SK-MEL-5 (cell line): ENCODE data around the gene TMEM132D. TPM values are rescaled to one million over a fixed set of nuclear protein-coding genes. Genes with fewer than 3 reads are reported as not detected.

Experiments
- DNase-seq: peaks from one replicate; pipeline ENCODE4 v3.0.0-alpha.2; 2016; ENCODE audit warnings: low read depth, low spot score
- in situ Hi-C: cut with HindIII; loops from 2 replicates; pipeline ENCODE4 v1.10.0; 2016; ENCODE audit warnings: low sequenced_read_pairs, high pct_unique_total_duplicates, low pct_unique_long_range_greater_than_20kb
- small RNA-seq, 2 experiments: library from RNA; depleted of rRNA; stranded (forward); fragments of <200 nt; gene quantifications; one replicate each; pipeline ENCODE3, GENCODE V24; 2014
- total RNA-seq: library from RNA; depleted of rRNA; stranded (reverse); fragments of >200 nt; shearing (Covaris generic); gene quantifications from 2 replicates; pipeline ENCODE4 v1.2.3, GENCODE V29; 2014

Gene TMEM132D
- total RNA-seq, 1 experiment from 2014 or later: 0.03 TPM

DNA sequence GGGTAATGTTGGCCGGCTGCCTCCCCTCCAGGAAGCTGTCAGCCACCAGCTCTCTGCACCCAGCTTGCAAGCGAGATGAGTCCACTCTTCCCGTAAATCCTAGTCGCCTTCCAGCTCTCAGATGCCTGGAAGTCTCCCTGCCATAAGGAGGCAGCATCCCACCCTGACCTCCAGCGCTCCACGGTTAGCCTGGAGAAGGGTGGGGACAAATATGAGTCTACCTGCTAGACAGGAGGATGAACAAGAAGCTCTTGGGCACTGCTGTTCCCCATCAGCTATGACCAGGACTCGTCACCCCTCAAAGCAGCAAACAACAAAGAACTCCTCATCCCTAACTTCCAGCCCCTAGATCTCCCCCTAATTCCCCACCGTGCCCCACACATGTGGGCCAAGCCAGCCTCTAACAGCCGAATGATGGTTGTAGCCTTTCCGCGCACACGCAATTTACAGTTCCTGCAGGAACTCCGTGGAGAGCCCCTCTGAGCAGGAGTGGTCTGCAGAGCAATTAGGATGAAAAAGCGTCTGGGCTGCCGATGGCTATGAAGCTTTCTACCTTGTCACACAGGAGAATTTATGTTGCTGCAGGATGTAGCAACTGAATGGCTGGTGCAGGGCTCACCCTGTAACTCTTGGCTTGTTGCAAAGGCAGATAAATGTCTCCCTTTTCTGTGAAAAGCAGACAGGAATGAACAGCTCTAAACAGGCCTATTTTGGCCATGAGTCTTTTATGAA, 869.1 kb downstream of the TMEM132D start:
- in situ Hi-C loops: no loop called here
- DNase-seq: no peak

DNA sequence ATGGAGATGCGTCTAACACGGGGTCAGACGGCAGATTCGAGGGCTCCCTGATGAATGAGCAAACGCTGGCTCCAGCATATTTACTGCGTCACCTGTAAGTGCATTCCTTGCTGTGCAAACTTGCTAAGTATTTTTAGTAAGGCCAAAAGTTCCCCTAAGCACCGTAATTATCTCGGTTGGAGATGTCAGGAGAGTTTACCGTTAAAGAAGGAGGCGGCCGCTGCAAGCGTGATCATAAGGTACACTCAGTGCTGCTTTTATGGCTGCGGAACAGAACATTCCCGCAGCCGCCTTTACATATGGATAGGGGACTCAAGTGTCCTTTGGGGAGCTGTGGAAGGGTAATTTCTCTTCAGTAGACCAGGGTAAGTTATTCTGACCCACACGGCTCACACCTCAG, 875.0 kb downstream of the TMEM132D start:
- in situ Hi-C loops: no loop called here
- DNase-seq: no peak

DNA sequence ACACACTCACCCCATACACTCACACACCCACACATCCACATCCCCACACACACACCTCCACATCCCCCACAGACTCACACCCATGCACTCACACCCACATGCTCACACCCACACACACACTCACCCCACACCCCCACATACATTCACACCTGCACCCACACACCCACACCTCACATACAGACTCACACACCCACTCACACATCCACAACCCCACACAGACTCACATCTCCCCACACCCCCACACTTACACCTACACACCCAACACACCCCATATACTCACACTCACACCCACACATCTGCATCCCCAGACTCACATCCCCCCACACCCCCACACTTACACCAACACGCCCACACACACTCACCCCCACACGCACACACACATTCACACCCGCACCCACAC, 878.8 kb downstream of the TMEM132D start:
- in situ Hi-C loops: no loop called here
- no peak for DNase-seq

Small RNAs within 50 kb of the gene (small RNA-seq; reads per million reads assigned to genes)
- 0 reads per million in 2 experiments for gene RF02271
